KMS-11 (cell line): ENCODE data around the gene CACNA2D3.

Source experiments
- H2AFZ ChIP-seq: fragments of 200-600 bp; sonication (generic); 2 replicates; pipeline ENCODE4 v1.6.1; 2016; ENCODE audit warnings: antibody characterized with exemption, mixed run types, low read depth
- H3K27ac ChIP-seq: fragments of 200-600 bp; sonication (generic); 2 replicates; pipeline ENCODE4 v1.6.1; 2016; ENCODE audit warnings: mild to moderate bottlenecking, mixed run types
- H3K27me3 ChIP-seq: fragments of 200-600 bp; sonication (generic); 2 replicates; pipeline ENCODE4 v1.6.1; 2017; ENCODE audit warnings: mild to moderate bottlenecking, low read depth, mixed run types, moderate library complexity; ENCODE audit not compliant: insufficient read depth
- H3K36me3 ChIP-seq: fragments of 200-600 bp; sonication (generic); 2 replicates; pipeline ENCODE4 v1.6.1; 2017; ENCODE audit warnings: mild to moderate bottlenecking, mixed run types; ENCODE audit not compliant: insufficient read depth
- H3K4me1 ChIP-seq: fragments of 200-600 bp; sonication (generic); 2 replicates; pipeline ENCODE4 v1.6.1; 2016; ENCODE audit warnings: mild to moderate bottlenecking, low read depth, mixed run types; ENCODE audit not compliant: poor library complexity, severe bottlenecking
- H3K4me2 ChIP-seq: fragments of 200-600 bp; sonication (generic); 2 replicates; pipeline ENCODE4 v1.7.0; 2016; ENCODE audit warnings: mild to moderate bottlenecking, mixed run types
- H3K4me3 ChIP-seq: fragments of 200-600 bp; sonication (generic); IDR thresholded peaks from 2 replicates; pipeline ENCODE4 v1.6.1; 2017; ENCODE audit warnings: low read depth, low read length, mixed read lengths; ENCODE audit not compliant: insufficient read depth
- H3K79me2 ChIP-seq: fragments of 200-600 bp; sonication (generic); 2 replicates; pipeline ENCODE4 v1.6.1; 2016; ENCODE audit warnings: low read depth, mixed run types; ENCODE audit not compliant: insufficient read depth
- H3K9ac ChIP-seq: fragments of 200-600 bp; sonication (generic); 2 replicates; pipeline ENCODE4 v1.6.1; 2016; ENCODE audit warnings: mild to moderate bottlenecking, mixed run types
- H4K20me1 ChIP-seq: fragments of 200-600 bp; sonication (generic); 2 replicates; pipeline ENCODE4 v1.6.1; 2016; ENCODE audit warnings: mild to moderate bottlenecking, mixed run types; ENCODE audit not compliant: insufficient read depth
- TF ChIP-seq, protein P1 (sequence below): fragments of 200-600 bp; sonication (generic); conservative IDR thresholded peaks from 2 replicates; pipeline ENCODE4 v1.6.1; 2017; ENCODE audit warnings: low read depth, mild to moderate bottlenecking, antibody characterized with exemption, low read length, moderate library complexity, mixed read lengths

CACNA2D3 gene

DNA sequence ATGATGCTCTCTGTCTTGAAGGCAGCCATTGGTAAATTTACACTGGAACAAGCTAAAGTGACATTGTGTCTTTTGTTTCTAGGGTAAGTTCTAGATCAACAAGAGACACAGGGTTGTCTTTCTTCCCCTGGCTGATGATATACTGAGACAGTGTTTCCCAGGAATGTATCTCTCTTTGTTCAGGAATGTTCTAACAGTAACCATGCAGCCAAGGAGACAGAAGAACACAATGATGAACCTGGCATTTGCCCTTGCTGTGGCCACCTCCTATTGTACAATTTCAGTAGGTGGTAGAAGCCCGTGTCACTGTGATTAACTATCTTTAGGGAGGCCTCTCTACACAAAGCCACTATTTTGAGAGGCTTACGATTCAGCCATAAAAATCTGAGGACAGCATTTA is 674.8 kb downstream of the CACNA2D3 start:
- Histone ChIP-seq H3K27ac (no peak overlapping the region), H2AFZ (no peak overlapping the region), H3K4me1 (no peaks in the 10 kb centered on the region), H3K36me3 (no peaks in the 10 kb centered on the region), H3K4me3 (no peak overlapping the region), H3K79me2 (no peaks in the 10 kb centered on the region), H4K20me1 (no peaks in the 10 kb centered on the region), H3K9ac (no peak overlapping the region), H3K27me3 (no peaks in the 10 kb centered on the region), H3K4me2 (no peak overlapping the region)
- TF ChIP-seq, protein P1, sequence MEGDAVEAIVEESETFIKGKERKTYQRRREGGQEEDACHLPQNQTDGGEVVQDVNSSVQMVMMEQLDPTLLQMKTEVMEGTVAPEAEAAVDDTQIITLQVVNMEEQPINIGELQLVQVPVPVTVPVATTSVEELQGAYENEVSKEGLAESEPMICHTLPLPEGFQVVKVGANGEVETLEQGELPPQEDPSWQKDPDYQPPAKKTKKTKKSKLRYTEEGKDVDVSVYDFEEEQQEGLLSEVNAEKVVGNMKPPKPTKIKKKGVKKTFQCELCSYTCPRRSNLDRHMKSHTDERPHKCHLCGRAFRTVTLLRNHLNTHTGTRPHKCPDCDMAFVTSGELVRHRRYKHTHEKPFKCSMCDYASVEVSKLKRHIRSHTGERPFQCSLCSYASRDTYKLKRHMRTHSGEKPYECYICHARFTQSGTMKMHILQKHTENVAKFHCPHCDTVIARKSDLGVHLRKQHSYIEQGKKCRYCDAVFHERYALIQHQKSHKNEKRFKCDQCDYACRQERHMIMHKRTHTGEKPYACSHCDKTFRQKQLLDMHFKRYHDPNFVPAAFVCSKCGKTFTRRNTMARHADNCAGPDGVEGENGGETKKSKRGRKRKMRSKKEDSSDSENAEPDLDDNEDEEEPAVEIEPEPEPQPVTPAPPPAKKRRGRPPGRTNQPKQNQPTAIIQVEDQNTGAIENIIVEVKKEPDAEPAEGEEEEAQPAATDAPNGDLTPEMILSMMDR, result no peak

DNA sequence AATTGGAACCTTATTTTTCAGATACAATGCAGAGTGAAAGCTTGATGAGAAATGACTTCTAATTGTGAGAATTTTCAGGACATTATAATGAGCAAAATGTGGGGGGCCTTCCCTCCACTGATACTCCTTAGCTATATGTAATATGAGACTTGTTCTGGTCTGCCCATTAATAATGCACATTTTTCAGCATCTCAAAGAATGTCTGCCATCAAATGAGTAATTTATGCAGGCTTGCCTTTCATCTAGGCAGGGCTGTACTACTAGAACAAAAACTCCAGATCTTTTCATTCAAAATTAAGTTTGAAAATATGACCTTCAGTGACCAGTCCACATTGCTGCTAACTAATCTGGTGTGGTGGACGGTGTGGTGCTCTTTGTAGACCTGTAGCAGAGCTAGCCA is 678.1 kb downstream of the CACNA2D3 start:
- no peaks in the 10 kb centered on the region for H3K27me3 ChIP-seq
- no peak overlapping the region for H3K4me2 ChIP-seq
- no peak overlapping the region for H2AFZ ChIP-seq
- H4K20me1 ChIP-seq, result no peaks in the 10 kb centered on the region
- H3K27ac ChIP-seq, result no peak overlapping the region
- H3K4me3 ChIP-seq, result no peak overlapping the region
- TF ChIP-seq, protein P1, result no peak
- H3K9ac ChIP-seq, result no peak overlapping the region
- H3K79me2 ChIP-seq, result no peaks in the 10 kb centered on the region
- H3K36me3 ChIP-seq, result no peaks in the 10 kb centered on the region
- no peaks in the 10 kb centered on the region for H3K4me1 ChIP-seq

DNA sequence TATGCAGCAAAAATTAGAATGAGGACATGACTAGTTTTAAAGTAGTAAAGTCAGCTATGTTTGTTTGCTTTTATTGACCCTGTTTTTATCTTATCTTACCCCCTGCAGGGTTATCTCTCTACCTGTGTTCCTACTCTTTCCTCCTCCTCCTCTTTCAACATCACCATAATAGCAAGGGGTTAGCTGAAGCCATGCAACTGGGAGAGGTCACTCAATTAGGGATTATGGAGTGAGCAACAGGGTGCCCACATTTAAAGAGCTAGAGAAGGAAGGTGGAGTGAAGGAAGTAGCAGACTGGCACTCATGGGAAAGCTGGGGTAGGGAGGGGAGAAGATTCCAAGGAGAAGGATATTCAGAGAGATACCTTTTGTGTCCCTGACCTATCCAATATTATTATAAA is 679.6 kb downstream of the CACNA2D3 start:
- Histone ChIP-seq H3K27me3 (no peaks in the 10 kb centered on the region), H3K4me2 (no peak overlapping the region), H4K20me1 (no peaks in the 10 kb centered on the region), H3K4me1 (no peaks in the 10 kb centered on the region), H3K36me3 (no peaks in the 10 kb centered on the region), H2AFZ (no peak overlapping the region), H3K4me3 (no peak overlapping the region), H3K27ac (no peak overlapping the region), H3K79me2 (no peaks in the 10 kb centered on the region), H3K9ac (no peak overlapping the region)
- TF ChIP-seq, protein P1, result no peak

DNA sequence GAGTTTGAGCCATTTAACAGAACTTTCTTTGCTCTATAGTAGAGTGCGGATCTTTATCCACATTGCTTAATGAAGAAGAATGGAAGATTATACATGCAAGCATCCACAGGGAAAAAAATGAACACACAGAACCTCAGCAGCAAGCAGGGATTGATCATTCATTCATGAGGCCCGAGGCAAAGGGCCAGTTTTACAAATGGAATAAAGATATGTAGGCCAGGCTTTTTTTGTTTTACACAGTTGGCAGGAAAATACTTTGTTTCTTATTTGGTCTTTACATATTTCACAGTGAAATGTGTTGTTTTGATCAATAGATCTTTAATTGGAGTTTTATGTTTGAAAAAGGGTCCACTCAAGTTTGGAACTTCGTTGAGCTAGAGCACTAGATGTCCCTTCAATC is 688.0 kb downstream of the CACNA2D3 start:
- Histone ChIP-seq H3K27me3 (no peaks in the 10 kb centered on the region), H3K36me3 (no peaks in the 10 kb centered on the region)
- TF ChIP-seq, protein P1, result no peak

More for the DNA sequence above, 688.0 kb downstream of the CACNA2D3 start:
- Histone ChIP-seq H3K27ac (no peak overlapping the region), H3K79me2 (no peaks in the 10 kb centered on the region), H4K20me1 (no peaks in the 10 kb centered on the region), H3K9ac (no peak overlapping the region), H2AFZ (no peak overlapping the region), H3K4me1 (no peaks in the 10 kb centered on the region), H3K4me2 (no peak overlapping the region), H3K4me3 (no peak overlapping the region)
